AML-193 (cell line): ENCODE results near the gene PCDH12.
"Not testable (repeated sequence)": the region's sequence is repeated elsewhere in the genome, so short reads cannot be mapped to it uniquely, and the experiment has no call there.

Source experiments
- DNase-seq, 2 experiments: peaks; one replicate each; lab custom pipeline; 2025; lab: John Stamatoyannopoulos, UW

PCDH12 gene

GRCh38 chr5:141940695-141941271 lies 17.2 kb downstream of the PCDH12 start:
- peak; percentile 22 to 23 for DNase-seq

GRCh38 chr5:141935538-141935937 lies 22.5 kb downstream of the PCDH12 start:
- no peak for DNase-seq

- DNase-seq, result no peak
Observed at GRCh38 chr5:141934099-141934844, 23.7 kb downstream of the PCDH12 start.

- DNase-seq, result no peak
Observed at GRCh38 chr5:141933151-141933550, 24.9 kb downstream of the PCDH12 start.

GRCh38 chr5:141931694-141932093 lies 26.3 kb downstream of the PCDH12 start:
- DNase-seq, result no peak

GRCh38 chr5:141929398-141930058 lies 28.5 kb downstream of the PCDH12 start:
- no peak for DNase-seq

- no peak for DNase-seq
Observed at GRCh38 chr5:141928051-141928450, 30.0 kb downstream of the PCDH12 start.

- no peak for DNase-seq
Observed at GRCh38 chr5:141926434-141926833, 31.6 kb downstream of the PCDH12 start.

GRCh38 chr5:141923448-141924313 lies 34.3 kb downstream of the PCDH12 start, which contains the start of gene DELE1:
Gene DELE1, plus strand, starts transcription at chr5:141923871. Its CDS starts 71 bp downstream, at chr5:141923942.
- peak; percentile 88 to 94 for DNase-seq

GRCh38 chr5:141922827-141923447 lies 35.1 kb downstream of the PCDH12 start:
- DNase-seq, result not testable (repeated sequence)

- DNase-seq, result no peak
Observed at GRCh38 chr5:141920771-141921170, 37.2 kb downstream of the PCDH12 start.

- no peak for DNase-seq
Observed at GRCh38 chr5:141919218-141920119, 38.5 kb downstream of the PCDH12 start.

GRCh38 chr5:141917760-141918159 lies 40.2 kb downstream of the PCDH12 start:
- no peak for DNase-seq

- no peak for DNase-seq
Observed at GRCh38 chr5:141916522-141916921, 41.5 kb downstream of the PCDH12 start.

GRCh38 chr5:141915881-141916336 lies 42.1 kb downstream of the PCDH12 start:
- DNase-seq, result no peak

GRCh38 chr5:141914797-141915196 lies 43.2 kb downstream of the PCDH12 start:
- no peak for DNase-seq

GRCh38 chr5:141914199-141914743 lies 43.7 kb downstream of the PCDH12 start:
- DNase-seq, result peak; percentile 54 to 71

GRCh38 chr5:141913560-141914198 lies 44.3 kb downstream of the PCDH12 start:
- no peak for DNase-seq

- no peak for DNase-seq
Observed at GRCh38 chr5:141910271-141910673, 47.7 kb downstream of the PCDH12 start.

- DNase-seq, result no peak
Observed at GRCh38 chr5:141909212-141909611, 48.8 kb downstream of the PCDH12 start.
